ENCODE measurements around the gene MEA1.

The MEA1 gene

DNA sequence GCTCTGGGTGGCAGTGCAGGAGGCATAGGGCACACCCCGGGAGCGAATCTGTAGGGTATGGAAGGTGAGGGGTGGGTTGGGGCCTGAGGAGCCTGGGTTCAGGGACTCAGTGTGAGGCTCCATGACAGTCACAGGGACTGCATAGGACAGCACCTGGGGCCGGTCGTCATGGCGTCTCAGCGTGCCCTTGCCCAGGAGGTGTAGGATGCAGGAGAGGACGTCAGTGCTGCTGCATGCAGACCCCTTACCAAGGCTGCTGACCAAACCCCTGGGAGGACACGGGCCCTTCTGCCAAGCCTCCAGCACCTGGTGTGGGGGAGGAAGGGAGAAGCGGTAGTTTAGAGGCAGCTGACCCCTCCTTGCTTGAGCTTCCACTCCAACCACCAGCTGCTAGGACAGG is 24.0 kb upstream of the MEA1 start:
- no peak for DNase-seq

GRCh38 chr6:43037197-43037596 is 23.5 kb upstream of the MEA1 start:
- DNase-seq = no peak

- DNase-seq = no peak
Observed at GRCh38 chr6:43036712-43037111, 23.0 kb upstream of the MEA1 start.

- DNase-seq = no peak
Observed at GRCh38 chr6:43035495-43036194, 21.9 kb upstream of the MEA1 start.

GRCh38 chr6:43034190-43034525 is 20.4 kb upstream of the MEA1 start:
- no peak for DNase-seq

DNA sequence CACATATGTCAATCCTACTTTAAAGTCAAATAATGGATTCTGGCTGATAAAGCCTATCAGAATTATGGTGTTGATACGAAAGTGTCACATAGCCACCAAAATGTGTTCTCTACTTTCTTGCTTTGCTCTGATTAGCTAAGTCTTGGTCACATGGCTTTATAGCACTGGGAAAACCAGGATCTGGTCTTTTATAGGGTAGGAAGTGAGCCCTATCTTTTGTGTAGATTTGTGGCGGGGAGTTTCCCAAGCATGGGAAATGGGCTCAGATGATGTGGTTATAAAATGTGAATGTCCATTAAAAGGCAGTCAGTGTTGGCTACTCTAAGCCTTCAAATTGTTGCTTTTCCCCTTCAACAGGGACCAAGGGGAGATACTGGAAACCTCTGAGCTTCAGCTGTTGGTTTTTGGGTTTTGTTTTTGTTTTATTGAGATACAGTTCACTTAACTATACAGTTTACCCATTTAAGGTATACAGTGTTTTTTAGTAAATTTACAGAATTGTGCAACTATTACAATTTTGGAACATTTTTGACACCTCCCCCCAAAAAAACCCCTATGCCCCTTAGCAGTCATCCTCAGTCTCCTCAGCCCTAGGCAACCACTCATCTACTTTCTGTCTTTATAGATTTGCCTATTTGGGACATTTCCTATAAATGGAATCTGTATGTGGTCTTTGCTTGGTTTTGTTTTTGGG is 19.9 kb upstream of the MEA1 start:
- no peak for DNase-seq

DNA sequence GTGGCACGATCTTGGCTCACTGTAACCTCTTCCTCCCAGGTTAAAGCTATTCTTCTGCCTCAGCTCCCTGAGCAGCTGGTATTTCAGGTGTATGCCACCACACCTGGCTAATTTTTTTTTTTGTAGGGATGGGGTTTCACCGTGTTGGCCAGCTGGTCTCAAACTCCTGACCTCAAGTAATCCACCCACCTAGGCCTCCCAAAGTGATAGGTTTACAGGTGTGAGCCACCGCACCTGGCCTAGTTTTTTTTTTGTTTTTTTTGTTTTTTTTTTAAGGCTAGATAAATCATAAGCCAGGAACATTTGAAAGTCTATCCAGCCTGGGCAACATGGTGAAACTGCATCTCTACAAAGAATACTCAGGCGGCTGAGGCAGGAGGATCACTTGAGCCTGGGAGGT is 18.6 kb upstream of the MEA1 start:
- DNase-seq = no peak

DNA sequence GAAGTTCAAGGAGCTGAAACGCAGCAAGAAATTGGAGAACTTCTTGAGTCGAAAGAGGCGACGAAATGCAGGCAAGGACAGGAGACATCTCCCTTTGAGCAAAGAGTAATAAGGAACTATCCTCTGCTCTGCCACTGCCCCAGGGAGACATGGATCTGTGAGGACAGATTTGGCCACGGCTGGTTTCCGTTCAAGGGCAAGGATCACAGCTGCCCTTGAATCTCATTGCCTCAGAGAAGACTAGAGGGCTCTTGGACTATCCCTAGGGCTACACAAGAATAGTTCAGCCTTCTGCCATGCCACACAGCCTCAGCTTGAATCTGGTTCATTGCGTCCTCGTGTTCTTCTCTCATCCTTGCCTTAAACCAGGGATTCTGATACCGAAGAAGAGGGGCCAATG is 15.4 kb upstream of the MEA1 start:
- DNase-seq = no peak

DNA sequence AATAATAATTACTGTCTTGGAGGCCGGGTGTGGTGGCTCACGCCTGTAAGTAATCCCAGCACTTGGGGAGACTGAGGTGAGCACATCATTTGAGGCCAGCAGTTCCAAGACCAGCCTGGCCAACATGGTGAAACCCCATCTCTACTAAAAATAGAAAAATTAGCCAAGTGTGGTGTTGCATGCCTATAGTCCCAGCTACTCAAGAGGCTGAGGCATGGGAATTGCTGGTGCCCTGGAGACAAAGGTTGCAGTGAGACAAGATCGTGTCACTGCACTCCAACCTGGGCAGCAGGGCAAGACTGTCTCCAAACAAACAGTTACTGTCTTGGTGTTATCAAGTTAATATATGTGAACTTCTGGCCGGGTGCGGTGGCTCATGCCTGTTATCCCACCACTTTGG is 12.6 kb upstream of the MEA1 start:
- DNase-seq = no peak

DNA sequence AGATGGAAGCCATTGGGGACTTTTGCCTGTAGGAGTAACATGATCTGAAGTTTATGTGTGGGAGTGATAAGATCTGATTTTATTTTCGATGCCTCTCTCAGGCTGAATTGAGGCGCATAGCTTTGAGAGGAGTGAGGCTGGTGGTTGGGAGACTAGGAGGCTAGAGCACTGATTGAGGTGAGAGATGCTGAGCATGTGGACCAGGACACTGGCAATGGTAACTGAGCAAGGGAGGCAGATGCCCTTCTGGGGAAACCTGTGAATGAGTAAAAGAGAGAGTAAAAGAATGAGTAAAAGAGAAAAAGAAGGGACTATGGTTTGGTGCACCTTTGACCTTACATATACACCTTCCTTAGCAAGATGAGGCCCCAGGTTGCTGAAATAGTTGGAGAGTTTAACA is 10.7 kb upstream of the MEA1 start:
- no peak for DNase-seq

DNA sequence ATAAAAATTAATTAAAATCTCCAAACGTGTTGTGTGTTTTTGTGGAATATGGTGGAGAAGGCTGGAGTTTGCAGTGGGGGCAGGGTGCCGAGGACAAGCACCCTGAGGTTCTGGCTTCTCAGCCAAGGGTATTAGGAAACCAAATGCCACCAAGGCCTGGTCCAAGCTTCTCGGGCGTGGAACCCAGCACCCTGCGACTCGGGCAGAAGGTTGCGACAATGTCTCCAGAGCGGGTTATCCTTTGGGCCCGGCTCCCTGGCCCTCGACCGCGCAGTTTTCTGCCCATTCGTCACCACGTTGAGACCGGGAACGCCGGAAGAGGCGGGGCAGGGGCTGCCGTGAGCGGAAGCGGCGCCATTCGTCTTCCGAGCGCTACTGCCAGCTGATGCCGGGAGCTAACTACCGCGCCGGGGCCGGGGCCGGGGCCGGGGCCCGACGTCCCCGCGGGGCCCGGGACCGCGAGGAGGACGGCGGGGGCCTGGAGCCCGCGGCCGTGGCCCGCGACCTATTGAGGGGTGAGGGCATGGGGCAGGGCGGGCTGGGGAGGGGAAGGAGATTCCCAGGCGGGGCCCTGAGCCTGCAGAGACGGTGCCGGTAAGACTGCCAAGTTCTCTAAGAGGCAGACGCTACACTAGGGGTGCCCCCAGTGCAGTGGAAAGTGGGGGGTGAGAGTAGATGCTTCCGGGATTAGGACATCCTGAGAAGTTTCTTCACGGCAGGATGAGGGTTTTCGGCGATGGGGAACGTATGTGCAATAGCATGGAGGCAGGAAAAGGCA is 7.7 kb upstream of the MEA1 start, which contains the start of gene RRP36:
Gene RRP36, plus strand, starts transcription at position 354 of the 778 bp plus-strand sequence. Its CDS starts 32 bp downstream, at position 386.
- DNase-seq = peak; percentile 55 to 74

DNA sequence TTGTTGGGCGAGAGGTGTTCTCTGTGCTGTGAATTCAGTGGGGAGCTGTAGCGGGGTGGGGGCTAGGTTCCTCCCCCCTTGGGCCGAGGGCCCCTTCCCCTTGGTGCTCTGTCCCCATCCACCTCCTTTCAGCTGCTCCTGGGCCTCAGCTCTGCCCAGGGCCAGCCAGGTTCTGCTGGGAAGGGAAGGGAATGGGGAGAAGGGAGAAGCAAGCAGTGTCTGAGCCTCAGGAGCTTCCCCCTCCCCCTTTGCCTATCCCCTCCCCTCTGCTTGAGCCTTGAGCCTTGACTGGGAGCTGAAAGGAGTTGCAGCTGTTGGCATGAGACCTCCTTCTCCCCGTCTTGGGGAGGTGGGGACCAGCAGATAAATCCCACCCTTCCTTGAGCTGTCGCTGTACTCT is 7.1 kb upstream of the MEA1 start:
- DNase-seq = peak in 1 of 2 experiments; percentile 33

GRCh38 chr6:43020052-43020705 is 6.4 kb upstream of the MEA1 start:
- no peak for DNase-seq

DNA sequence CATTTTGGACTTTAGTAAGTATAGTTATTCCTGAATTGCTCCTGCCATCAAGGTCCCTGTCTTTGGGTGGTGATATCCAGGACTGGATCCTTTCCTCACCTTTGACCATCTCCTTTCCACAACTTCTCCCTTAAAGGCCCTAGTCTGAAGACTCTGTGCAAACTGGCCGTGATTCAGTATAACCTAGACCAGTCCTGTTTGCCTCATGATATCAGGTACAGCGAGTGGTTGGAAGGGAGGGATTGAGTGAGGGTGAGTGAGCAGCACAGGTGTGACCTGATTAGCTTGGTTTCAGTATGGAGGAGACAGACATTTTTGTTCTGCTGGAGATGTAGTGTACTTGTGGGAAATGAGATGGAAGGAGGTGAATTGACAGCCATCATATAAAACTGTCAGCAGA is 5.4 kb upstream of the MEA1 start:
- DNase-seq = no peak

DNA sequence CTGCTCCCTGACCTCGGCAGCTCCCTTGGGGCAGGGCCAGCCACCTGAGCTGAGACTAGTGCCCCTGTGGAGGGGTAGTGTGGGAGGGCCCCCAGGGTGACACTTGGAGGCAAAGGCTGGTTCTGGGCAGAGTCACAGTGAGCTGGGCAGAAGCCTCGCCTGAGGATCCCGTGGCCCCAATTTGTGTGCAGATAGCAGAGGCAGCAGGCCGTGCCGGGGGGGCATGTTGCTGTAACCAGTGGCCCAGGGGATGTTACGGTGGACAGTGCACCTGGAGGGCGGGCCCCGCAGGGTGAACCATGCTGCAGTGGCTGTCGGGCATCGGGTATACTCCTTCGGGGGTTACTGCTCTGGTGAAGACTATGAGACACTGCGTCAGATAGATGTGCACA is 3.2 kb upstream of the MEA1 start:
- DNase-seq = no peak

GRCh38 chr6:43016176-43016942 is 2.6 kb upstream of the MEA1 start:
- DNase-seq = no peak

GRCh38 chr6:43014434-43014909 is 726 bp upstream of the MEA1 start:
- DNase-seq = peak; percentile 29 to 34

DNA sequence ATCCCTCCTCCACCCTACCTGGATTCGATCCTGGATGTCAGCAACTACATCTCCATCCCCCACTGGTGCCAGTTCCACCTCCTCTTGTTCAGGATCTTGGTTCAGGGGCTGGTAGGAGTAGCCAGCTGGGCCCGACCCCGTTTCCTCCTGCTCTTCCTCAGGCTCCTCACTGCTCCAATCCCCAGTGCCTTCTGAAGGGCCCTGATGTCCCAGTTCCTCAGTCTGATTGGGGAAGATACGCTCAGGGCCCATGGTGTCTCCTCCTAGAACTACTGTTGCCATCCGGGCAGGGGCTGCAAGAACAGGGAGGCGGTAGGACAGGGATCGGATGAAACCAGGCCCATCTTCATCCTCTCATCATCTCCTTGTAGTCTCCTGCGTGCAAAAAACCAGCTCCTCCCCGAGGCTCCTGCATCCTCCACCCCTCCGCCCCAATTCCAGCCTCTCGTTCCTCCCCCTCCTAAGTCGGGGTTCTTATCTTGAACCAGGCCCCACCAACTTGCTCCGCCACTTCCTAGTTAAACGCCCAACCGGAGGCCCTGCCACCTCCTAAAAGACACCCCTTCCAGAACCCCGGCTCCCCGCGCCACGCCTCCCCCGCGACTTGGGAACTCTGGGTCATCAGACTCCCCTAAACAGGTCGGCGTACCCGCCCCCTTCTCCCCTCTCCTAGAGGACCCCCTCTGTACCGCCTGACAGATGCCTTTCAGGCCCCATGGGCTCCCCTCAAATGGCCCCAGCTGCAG is 476 bp downstream of the MEA1 start:
- DNase-seq = no peak

- DNase-seq = no peak
Observed at GRCh38 chr6:43012364-43012763, 1.4 kb downstream of the MEA1 start.

GRCh38 chr6:43011207-43011606 is 2.5 kb downstream of the MEA1 start:
- DNase-seq = no peak

DNA sequence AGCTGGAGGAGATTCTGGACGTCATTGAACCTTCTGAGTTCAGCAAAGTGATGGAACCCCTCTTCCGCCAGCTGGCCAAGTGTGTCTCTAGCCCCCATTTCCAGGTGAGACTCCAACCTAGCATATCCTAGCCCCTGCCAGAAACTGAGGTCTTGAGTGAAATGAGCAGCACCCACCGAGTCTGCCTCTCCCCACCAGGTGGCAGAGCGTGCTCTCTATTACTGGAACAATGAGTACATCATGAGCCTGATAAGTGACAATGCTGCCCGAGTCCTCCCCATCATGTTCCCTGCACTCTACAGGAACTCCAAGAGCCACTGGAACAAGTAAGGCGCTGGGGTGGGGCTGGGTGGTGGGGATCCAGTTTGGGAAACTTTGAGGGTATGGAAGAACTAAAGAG is 4.6 kb downstream of the MEA1 start:
- peak in 1 of 2 experiments; percentile 49 for DNase-seq

DNA sequence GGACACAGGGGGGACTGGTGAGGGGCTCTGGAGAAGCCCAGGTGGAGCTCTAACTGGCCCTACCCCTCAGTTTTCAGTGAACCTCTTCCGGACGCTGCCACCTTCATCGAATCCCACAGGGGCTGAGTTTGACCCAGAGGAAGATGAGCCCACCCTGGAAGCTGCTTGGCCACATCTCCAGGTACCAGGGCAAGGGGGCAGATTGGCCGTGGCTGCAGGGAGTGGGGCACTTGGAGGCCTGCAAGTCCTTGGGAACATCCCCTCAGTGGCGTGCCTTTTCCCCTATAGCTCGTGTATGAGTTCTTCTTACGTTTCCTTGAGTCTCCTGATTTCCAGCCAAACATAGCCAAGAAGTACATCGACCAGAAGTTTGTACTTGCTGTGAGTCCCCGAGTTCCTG is 6.6 kb downstream of the MEA1 start:
- DNase-seq = no peak
